Gastroesophageal sphincter (tissue), 4 donors: Measurements from ENCODE around the gene ZC3HAV1. TPM values are rescaled to one million over a fixed set of nuclear protein-coding genes. Genes with fewer than 3 reads are reported as not detected.

Source experiments
- ATAC-seq: fragments of 150-250 bp; one replicate; pipeline ENCODE4 v1.9.1; 2016; ENCODE audit warnings: mild to moderate bottlenecking, moderate library complexity
- H3K27ac ChIP-seq, 4 donors: fragments of 200-600 bp; sonication (generic) in 3 of 4; 1 replicate in 3 of 4; 2 replicates in 1 of 4; pipeline ENCODE4 v1.5.1; 2016 to 2019
- H3K27me3 ChIP-seq: fragments of 200-600 bp; sonication (generic); one replicate; pipeline ENCODE4 v1.5.1; 2019
- H3K36me3 ChIP-seq, 2 donors: fragments of 200-600 bp; sonication (generic); one replicate each; pipeline ENCODE4 v1.5.1; 2019; ENCODE audit warnings: control low read depth in 1 of 2
- H3K4me1 ChIP-seq, 3 donors: fragments of 200-600 bp; sonication (generic); 1 replicate in 2 of 3; 2 replicates in 1 of 3; pipeline ENCODE4 v1.5.1; 2016 to 2019; ENCODE audit warnings: control low read depth in 2 of 3
- H3K4me3 ChIP-seq, 2 donors: fragments of 200-600 bp; sonication (generic); one replicate each; pipeline ENCODE4 v1.5.1; 2019; ENCODE audit warnings: mild to moderate bottlenecking in 1 of 2, moderate library complexity in 1 of 2
- H3K9me3 ChIP-seq, 3 donors: fragments of 200-600 bp; sonication (generic); one replicate each; pipeline ENCODE4 v1.5.1; 2017 to 2019; ENCODE audit warnings: control low read depth in 2 of 3
- CTCF ChIP-seq, 4 experiments: fragments of 200-600 bp in 2 of 4; fragments of 450-650 bp in 2 of 4; sonication (generic) in 1 of 4; IDR thresholded peaks; one replicate each; pipeline ENCODE4 v1.5.1; 2017 to 2019; ENCODE audit warnings: antibody characterized with exemption in 4 of 4, mild to moderate bottlenecking in 2 of 4, moderate library complexity in 2 of 4
- EP300 ChIP-seq: sonication (generic); formaldehyde crosslinking; IDR thresholded peaks from one replicate; pipeline ENCODE4 v1.6.1; 2017; ENCODE audit warnings: antibody characterized with exemption, mild to moderate bottlenecking
- POLR2A ChIP-seq, 2 donors: fragments of 450-650 bp; IDR thresholded peaks; one replicate each; pipeline ENCODE4 v1.6.1; 2017; ENCODE audit warnings: antibody characterized with exemption in 2 of 2, mild to moderate bottlenecking in 2 of 2, moderate library complexity in 1 of 2
- POLR2AphosphoS5 ChIP-seq: sonication (generic); formaldehyde crosslinking; IDR thresholded peaks from one replicate; pipeline ENCODE4 v1.6.1; 2017; ENCODE audit warnings: antibody characterized with exemption
- WGBS, 2 donors: methylation state at CpG; one replicate each; pipeline ENCODE4 v1.1.5; 2018; ENCODE audit warnings: low coverage in 1 of 2; 5-methylcytosine and 5-hydroxymethylcytosine counted together
- total RNA-seq, 4 donors: library from RNA; depleted of rRNA; stranded (reverse); fragments of >200 nt; gene quantifications; one replicate each; pipeline ENCODE4 v1.1.0, GENCODE V29; 2016

The ZC3HAV1 gene
- total RNA-seq, 4 donors from 2014 or later = 21.8 to 30.4 (median 27.2) TPM

- Histone ChIP-seq H3K27me3 (no peaks in the 10 kb centered on the region), H3K27ac (peak within 1 kb of the TSS in 3 of 4 donors; percentile 74 to 85 (median 79)), H3K4me1 (peaks cover 0 to 21% (median 6%) of the 10 kb centered on the region in 3 donors), H3K4me3 (peak within 1 kb of the TSS; percentile 71 to 92), H3K36me3 (peaks cover 0 to 20% of the 10 kb centered on the region in 2 donors), H3K9me3 (no peaks in the 10 kb centered on the region)
- peak; percentile 88 for ATAC-seq
- TF ChIP-seq EP300 = no peak
- no peak for TF ChIP-seq POLR2A (IDR thresholded peaks at IDR 0.05)
- no peak for TF ChIP-seq POLR2AphosphoS5
- no peak for TF ChIP-seq CTCF (IDR thresholded peaks at IDR 0.05)
- WGBS, 2 donors = 0 to 2% methylated on average over 1 to 6 of the region's 82 CpGs
Measured at GRCh38 chr7:139035586-139036353, 73.8 kb downstream of the ZC3HAV1 start, which contains the start of gene ZC3HAV1L. TSS of gene ZC3HAV1L (minus strand) at chr7:139036042. CDS start at chr7:139036017, 25 bp downstream.

- Histone ChIP-seq H3K27me3 (no peaks in the 10 kb centered on the region), H3K27ac (peak overlapping the region in 3 of 4 donors; percentile 74 to 85 (median 79)), H3K4me1 (peaks cover 0 to 21% (median 6%) of the 10 kb centered on the region in 3 donors), H3K4me3 (peak overlapping the region; percentile 71 to 92), H3K9me3 (no peaks in the 10 kb centered on the region), H3K36me3 (peaks cover 0 to 26% of the 10 kb centered on the region in 2 donors)
- WGBS, 2 donors = 20 to 23% methylated on average over 2 to 8 of the region's 47 CpGs
- peak; percentile 40 for ATAC-seq
- peak in 1 of 4 experiments; percentile 12 for TF ChIP-seq CTCF (IDR thresholded peaks at IDR 0.05)
- TF ChIP-seq EP300 = no peak
Measured at GRCh38 chr7:139034855-139035585, 74.5 kb downstream of the ZC3HAV1 start.

GRCh38 chr7:139034336-139034735, 75.2 kb downstream of the ZC3HAV1 start:
- Histone ChIP-seq H3K4me1 (peaks cover 0 to 21% (median 6%) of the 10 kb centered on the region in 3 donors), H3K27me3 (no peaks in the 10 kb centered on the region), H3K9me3 (no peaks in the 10 kb centered on the region), H3K36me3 (peaks cover 0 to 33% of the 10 kb centered on the region in 2 donors), H3K4me3 (no peak overlapping the region), H3K27ac (peak overlapping the region in 1 of 4 donors; percentile 85)
- TF ChIP-seq POLR2A (IDR thresholded peaks at IDR 0.05) (no peak), EP300 (no peak), CTCF (IDR thresholded peaks at IDR 0.05) (no peak), POLR2AphosphoS5 (no peak)
- ATAC-seq = no peak
- 82 to 89% methylated on average over 3 to 5 of the region's 5 CpGs for WGBS, 2 donors

- Histone ChIP-seq H3K9me3 (no peaks in the 10 kb centered on the region), H3K36me3 (peaks cover 0 to 41% of the 10 kb centered on the region in 2 donors), H3K27ac (no peak overlapping the region), H3K27me3 (no peaks in the 10 kb centered on the region), H3K4me1 (peaks cover 0 to 21% (median 6%) of the 10 kb centered on the region in 3 donors), H3K4me3 (no peak overlapping the region)
- 86 to 88% methylated on average over 4 to 5 of the region's 6 CpGs for WGBS, 2 donors
- ATAC-seq = no peak
- TF ChIP-seq POLR2A (IDR thresholded peaks at IDR 0.05) = no peak
- no peak for TF ChIP-seq POLR2AphosphoS5
- TF ChIP-seq CTCF (IDR thresholded peaks at IDR 0.05) = no peak
- no peak for TF ChIP-seq EP300
Measured at GRCh38 chr7:139033346-139034114, 76.0 kb downstream of the ZC3HAV1 start.
